Hypothalamus (tissue), 51 donors: ENCODE data around the gene RBM20.
"Not testable (repeated sequence)": the region's sequence is repeated elsewhere in the genome, so short reads cannot be mapped to it uniquely, and the experiment has no call there.

Experiments used
- DNase-seq, 51 donors: peaks; one replicate each; lab custom pipeline; 2025; lab: John Stamatoyannopoulos, UW

The RBM20 gene

GRCh38 chr10:110725801-110726630, 81.9 kb downstream of the RBM20 start:
- DNase-seq: no peak

- DNase-seq: not testable (repeated sequence)
Measured at GRCh38 chr10:110727785-110728184, 83.6 kb downstream of the RBM20 start.

GRCh38 chr10:110730345-110731050, 86.4 kb downstream of the RBM20 start:
- DNase-seq: no peak

- DNase-seq: peak in 10 of 51 donors; percentile 3 to 12 (median 6)
Measured at GRCh38 chr10:110733218-110733952, 89.2 kb downstream of the RBM20 start.

GRCh38 chr10:110735620-110736027, 91.5 kb downstream of the RBM20 start:
- no peak for DNase-seq

- DNase-seq: no peak
Measured at GRCh38 chr10:110737886-110738634, 93.9 kb downstream of the RBM20 start.

GRCh38 chr10:110739811-110740271, 95.7 kb downstream of the RBM20 start:
- no peak for DNase-seq

- DNase-seq: no peak
Measured at GRCh38 chr10:110742801-110743200, 98.7 kb downstream of the RBM20 start.

GRCh38 chr10:110744782-110745181, 100.6 kb downstream of the RBM20 start:
- no peak for DNase-seq

- DNase-seq: peak in 39 of 51 donors; percentile 3 to 66 (median 29)
Measured at GRCh38 chr10:110746254-110746826, 102.2 kb downstream of the RBM20 start.

- no peak for DNase-seq
Measured at GRCh38 chr10:110746969-110747608, 103.0 kb downstream of the RBM20 start.

GRCh38 chr10:110747609-110748464, 103.7 kb downstream of the RBM20 start:
- no peak for DNase-seq

GRCh38 chr10:110748970-110749369, 104.8 kb downstream of the RBM20 start:
- DNase-seq: no peak

- no peak for DNase-seq
Measured at GRCh38 chr10:110750931-110751330, 106.8 kb downstream of the RBM20 start.

GRCh38 chr10:110751850-110752249, 107.7 kb downstream of the RBM20 start:
- DNase-seq: no peak

GRCh38 chr10:110753462-110753861, 109.3 kb downstream of the RBM20 start:
- no peak for DNase-seq

GRCh38 chr10:110754375-110755105, 110.4 kb downstream of the RBM20 start:
- DNase-seq: no peak

GRCh38 chr10:110755781-110756180, 111.6 kb downstream of the RBM20 start:
- peak in 1 of 51 donors; percentile 24 for DNase-seq
